ENCODE results near the gene SHISA6.

The SHISA6 gene

GRCh38 chr17:11610999-11611566 is 370.1 kb downstream of the SHISA6 start:
- DNase-seq: peak; percentile 96

GRCh38 chr17:11612956-11613355 is 371.9 kb downstream of the SHISA6 start:
- no peak for DNase-seq
